C4-2B (cell line): ENCODE measurements around the gene WWC1.

Experiments
- H3K27ac ChIP-seq: fragments of 450-650 bp; 2 replicates; pipeline ENCODE4 v1.5.1; 2017
- CTCF ChIP-seq: fragments of 450-650 bp; conservative IDR thresholded peaks from 2 replicates; pipeline ENCODE4 v1.5.1; 2017; ENCODE audit warnings: mild to moderate bottlenecking
- ZFX ChIP-seq: fragments of 450-650 bp; IDR thresholded peaks from 2 replicates; pipeline ENCODE4 v1.6.1; 2017

WWC1 gene

DNA sequence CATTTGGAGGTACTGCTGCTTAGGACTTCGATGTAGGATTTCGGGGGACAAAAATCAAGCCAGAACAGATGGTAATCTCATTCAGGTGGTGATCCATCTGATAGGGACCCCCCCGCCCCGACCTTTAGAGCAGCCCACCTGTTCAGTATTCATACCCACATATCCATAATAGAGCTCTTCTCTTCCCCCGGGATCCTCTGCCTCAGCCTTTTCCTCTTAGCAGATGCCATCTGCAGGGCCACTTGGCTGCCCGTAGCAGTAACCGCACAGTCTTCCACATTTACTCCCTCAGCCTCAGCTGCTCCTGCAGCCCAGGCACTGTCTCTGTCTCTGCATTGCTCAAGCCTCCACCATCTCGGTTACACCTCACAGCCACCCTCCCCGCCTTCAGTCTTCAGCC lies 129.0 kb downstream of the WWC1 start:
- no peak overlapping the region for H3K27ac ChIP-seq
- TF ChIP-seq ZFX = no peak
- TF ChIP-seq CTCF = no peak

DNA sequence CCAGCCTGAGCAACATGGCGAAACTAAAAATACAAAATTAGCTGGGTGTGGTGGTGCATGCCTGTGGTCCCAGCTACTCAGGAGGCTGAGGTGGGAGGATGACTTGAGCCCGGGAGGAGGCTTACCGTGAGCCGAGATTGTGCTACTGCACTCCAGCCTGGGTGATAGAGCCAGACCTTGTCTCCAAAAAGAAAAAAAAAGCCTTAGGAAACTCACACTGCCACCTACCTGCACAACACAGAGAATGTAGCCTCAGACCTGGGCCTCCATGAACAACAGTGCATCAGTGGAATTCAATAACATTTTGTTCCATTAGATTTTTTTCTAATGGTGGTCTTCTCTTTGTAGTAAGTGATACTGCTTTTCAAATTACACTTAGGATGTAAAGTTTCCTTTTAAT lies 131.0 kb downstream of the WWC1 start:
- no peak overlapping the region for H3K27ac ChIP-seq
- no peak; the same call in 1 of the 2 replicates for TF ChIP-seq CTCF

- TF ChIP-seq ZFX (no peak), CTCF (no peak)
- no peak overlapping the region for H3K27ac ChIP-seq
Observed at GRCh38 chr5:168423478-168423877, 132.0 kb downstream of the WWC1 start.

DNA sequence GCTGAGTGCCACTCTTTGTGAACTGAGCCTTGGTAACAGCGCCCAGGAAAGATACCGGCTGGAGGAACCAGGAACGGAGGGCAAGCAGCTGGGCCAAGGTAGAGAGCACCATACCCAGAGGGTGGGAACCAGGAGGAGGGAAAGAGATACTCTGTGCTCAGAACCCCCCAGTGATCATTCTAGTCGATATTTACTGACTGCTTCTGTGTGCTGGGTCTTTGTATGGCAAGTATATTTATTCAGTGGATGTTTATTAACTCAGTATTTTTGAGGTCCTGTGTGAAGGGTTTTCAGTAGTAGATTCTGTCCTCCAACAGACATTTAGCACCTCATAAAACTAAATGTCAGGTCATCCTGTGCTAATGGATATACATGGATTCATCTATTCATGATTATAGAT lies 132.5 kb downstream of the WWC1 start:
- TF ChIP-seq CTCF (no peak), ZFX (no peak)
- H3K27ac ChIP-seq = no peak overlapping the region

- H3K27ac ChIP-seq = no peak overlapping the region
- TF ChIP-seq ZFX (no peak), CTCF (no peak)
Observed at GRCh38 chr5:168424594-168425323, 133.3 kb downstream of the WWC1 start.

- TF ChIP-seq ZFX = no peak
- TF ChIP-seq CTCF = no peak
- no peak overlapping the region for H3K27ac ChIP-seq
Observed at GRCh38 chr5:168426007-168426863, 134.8 kb downstream of the WWC1 start.

- TF ChIP-seq ZFX = no peak
- no peak for TF ChIP-seq CTCF
- H3K27ac ChIP-seq = no peak overlapping the region
Observed at GRCh38 chr5:168426864-168427172, 135.4 kb downstream of the WWC1 start.
